C4-2B (cell line): Measurements from ENCODE around the gene GAB1.

Experiments
- CTCF ChIP-seq: fragments of 450-650 bp; conservative IDR thresholded peaks from 2 replicates; pipeline ENCODE4 v1.5.1; 2017; ENCODE audit warnings: mild to moderate bottlenecking
- ZFX ChIP-seq: fragments of 450-650 bp; IDR thresholded peaks from 2 replicates; pipeline ENCODE4 v1.6.1; 2017

GRCh38 chr4:143407474-143407873, 70.8 kb downstream of the GAB1 start:
- TF ChIP-seq CTCF, result no peak
- no peak for TF ChIP-seq ZFX
